ENCODE data around the gene SBNO2. TPM values are rescaled to one million over a fixed set of nuclear protein-coding genes. Genes with fewer than 3 reads are reported as not detected.

SBNO2 gene
- total RNA-seq, 3 donors from 2014 or later: 15.4 to 63.3 (median 43.9) TPM

GRCh38 chr19:1082928-1083816 lies 90.9 kb downstream of the SBNO2 start:
- Histone ChIP-seq H3K27ac (peak overlapping the region; percentile 23 to 45), H3K4me3 (peak overlapping the region in 2 of 3 donors; percentile 51 to 67), H3K9me3 (no peaks in the 10 kb centered on the region), H3K4me1 (no peaks in the 10 kb centered on the region), H3K27me3 (no peaks in the 10 kb centered on the region), H3K36me3 (no peaks in the 10 kb centered on the region)
- TF ChIP-seq POLR2A (IDR thresholded peaks at IDR 0.05) (no peak), POLR2AphosphoS5 (IDR thresholded peaks at IDR 0.05) (no peak), CTCF (IDR thresholded peaks at IDR 0.05) (no peak)
- no peak for DNase-seq (ENCODE audit: low spot score in 2 of 2)
- intact Hi-C loops (cut with DNase I; ENCODE audit: low total_unique reads): loop anchor here (5.0 kb wide), 1 partner anchor 814 kb away; no protein-coding TSS in a partner anchor

- peak overlapping the region; percentile 23 to 45 for H3K27ac ChIP-seq
- TF ChIP-seq CTCF (IDR thresholded peaks at IDR 0.05) (no peak), POLR2AphosphoS5 (IDR thresholded peaks at IDR 0.05) (peak in 1 of 3 donors; percentile 39)
- H3K9me3 ChIP-seq: no peaks in the 10 kb centered on the region
- peak overlapping the region in 2 of 3 donors; percentile 51 to 67 for H3K4me3 ChIP-seq
- no peaks in the 10 kb centered on the region for H3K4me1 ChIP-seq
- no peaks in the 10 kb centered on the region for H3K36me3 ChIP-seq
- peak; percentile 91 to 93 for DNase-seq (ENCODE audit: low spot score in 2 of 2)
- no peaks in the 10 kb centered on the region for H3K27me3 ChIP-seq
- intact Hi-C loops (cut with DNase I; ENCODE audit: low total_unique reads): loop anchor here (5.0 kb wide), 1 partner anchor 815 kb away; no protein-coding TSS in a partner anchor
These were observed 91.7 kb downstream of the SBNO2 start for GRCh38 chr19:1082165-1082927.

- intact Hi-C loops (cut with DNase I; ENCODE audit: low total_unique reads): loop anchor here (5.0 kb wide), 1 partner anchor 816 kb away; no protein-coding TSS in a partner anchor
- DNase-seq (ENCODE audit: low spot score in 2 of 2): no peak
- peak overlapping the region; percentile 23 to 60 for H3K27ac ChIP-seq
- TF ChIP-seq CTCF (IDR thresholded peaks at IDR 0.05): no peak
- TF ChIP-seq POLR2AphosphoS5 (IDR thresholded peaks at IDR 0.05): no peak
- TF ChIP-seq POLR2A (IDR thresholded peaks at IDR 0.05): no peak
- H3K36me3 ChIP-seq: no peaks in the 10 kb centered on the region
- H3K9me3 ChIP-seq: no peaks in the 10 kb centered on the region
- H3K27me3 ChIP-seq: no peaks in the 10 kb centered on the region
- peak overlapping the region in 2 of 3 donors; percentile 51 to 67 for H3K4me3 ChIP-seq
- H3K4me1 ChIP-seq: no peaks in the 10 kb centered on the region
These were observed 92.5 kb downstream of the SBNO2 start for GRCh38 chr19:1081301-1082164.

GRCh38 chr19:1080360-1081161 lies 93.5 kb downstream of the SBNO2 start:
- no peaks in the 10 kb centered on the region for H3K27me3 ChIP-seq
- H3K27ac ChIP-seq: no peak overlapping the region
- H3K4me1 ChIP-seq: no peaks in the 10 kb centered on the region
- no peaks in the 10 kb centered on the region for H3K9me3 ChIP-seq
- intact Hi-C loops (cut with DNase I; ENCODE audit: low total_unique reads): loop anchor here (5.0 kb wide), 1 partner anchor 817 kb away; no protein-coding TSS in a partner anchor
- H3K4me3 ChIP-seq: no peak overlapping the region
- no peaks in the 10 kb centered on the region for H3K36me3 ChIP-seq
- TF ChIP-seq POLR2AphosphoS5 (IDR thresholded peaks at IDR 0.05) (no peak), POLR2A (IDR thresholded peaks at IDR 0.05) (no peak), CTCF (IDR thresholded peaks at IDR 0.05) (no peak)
- DNase-seq (ENCODE audit: low spot score in 2 of 2): no peak

All from breast epithelium (tissue), 4 donors.